HEK293 (cell line): ENCODE data around the gene MDFI.

Experiments used
- CTCF ChIA-PET: fragments of 350-600 bp; formaldehyde crosslinking; extraction: SDS; loops from one replicate; lab custom pipeline; 2021; ENCODE audit warnings: antibody characterized with exemption; lab: Yijun Ruan, JAX
- POLR2A ChIA-PET: fragments of 300-600 bp; formaldehyde crosslinking; extraction: SDS; loops from one replicate; lab custom pipeline; 2020; ENCODE audit warnings: antibody characterized with exemption, inconsistent platforms; lab: Yijun Ruan, JAX
- H3K27ac ChIP-seq: fragments of 200-500 bp; sonication (Bioruptor generic); 2 replicates; pipeline ENCODE4 v1.5.1; 2014; ENCODE audit warnings: low read depth, low read length, control low read depth, inconsistent platforms; ENCODE audit errors: extremely low read depth
- H3K36me3 ChIP-seq, 2 experiments: fragments of 200-500 bp in 1 of 2; sonication (Bioruptor generic) in 1 of 2; 1 replicate in 1 of 2; 2 replicates in 1 of 2; pipeline ENCODE4 v1.5.1; 2014 to 2017; ENCODE audit warnings: inconsistent platforms in 2 of 2, low read length in 2 of 2; ENCODE audit not compliant: control insufficient read depth in 2 of 2, insufficient read depth in 1 of 2
- H3K4me1 ChIP-seq: fragments of 200-500 bp; sonication (Bioruptor generic); 2 replicates; pipeline ENCODE4 v1.5.1; 2014; ENCODE audit warnings: mild to moderate bottlenecking, low read length, inconsistent platforms; ENCODE audit not compliant: control insufficient read depth, insufficient read depth
- H3K4me3 ChIP-seq: 2 replicates; pipeline ENCODE4 v1.5.1; 2011; ENCODE audit warnings: low read depth, mild to moderate bottlenecking, control low read depth, low read length, moderate library complexity
- H3K9me3 ChIP-seq: fragments of 200-500 bp; sonication (Bioruptor generic); 2 replicates; pipeline ENCODE4 v1.5.1; 2014; ENCODE audit warnings: low read depth, low read length, inconsistent platforms; ENCODE audit not compliant: control insufficient read depth, insufficient read depth
- KLF10 ChIP-seq: fragments of 450-650 bp; IDR thresholded peaks from 2 replicates; pipeline ENCODE4 v1.5.1; 2018; ENCODE audit warnings: missing biosample characterization, mild to moderate bottlenecking, missing genetic modification characterization
- KLF8 ChIP-seq: fragments of 450-650 bp; formaldehyde crosslinking; IDR thresholded peaks from 2 replicates; pipeline ENCODE4 v1.5.1; 2016; ENCODE audit warnings: missing biosample characterization, missing genetic modification characterization
- MYNN ChIP-seq: fragments of 450-650 bp; formaldehyde crosslinking; IDR thresholded peaks from 2 replicates; pipeline ENCODE4 v1.5.1; 2016; ENCODE audit warnings: missing biosample characterization, missing genetic modification characterization, borderline replicate concordance
- TRIM28 ChIP-seq: IDR thresholded peaks from 2 replicates; pipeline ENCODE4 v1.6.1; 2011; ENCODE audit warnings: low read length, control low read depth, borderline replicate concordance
- ZFP69B ChIP-seq: fragments of 450-650 bp; formaldehyde crosslinking; IDR thresholded peaks from 2 replicates; pipeline ENCODE4 v1.5.1; 2016; ENCODE audit warnings: missing biosample characterization, missing genetic modification characterization
- ZIC2 ChIP-seq: fragments of 450-650 bp; formaldehyde crosslinking; IDR thresholded peaks from 2 replicates; pipeline ENCODE4 v1.5.1; 2016; ENCODE audit warnings: missing biosample characterization, missing genetic modification characterization
- ZNF16 ChIP-seq: fragments of 450-650 bp; formaldehyde crosslinking; IDR thresholded peaks from 2 replicates; pipeline ENCODE4 v1.5.1; 2016; ENCODE audit warnings: low read depth, missing biosample characterization, missing genetic modification characterization
- ZNF174 ChIP-seq: fragments of 450-650 bp; formaldehyde crosslinking; IDR thresholded peaks from 2 replicates; pipeline ENCODE4 v1.5.0; 2017; ENCODE audit warnings: missing biosample characterization, mild to moderate bottlenecking, missing genetic modification characterization
- ZNF214 ChIP-seq: fragments of 450-650 bp; formaldehyde crosslinking; IDR thresholded peaks from 2 replicates; pipeline ENCODE4 v1.5.1; 2017; ENCODE audit warnings: missing biosample characterization, mild to moderate bottlenecking, missing genetic modification characterization, borderline replicate concordance
- ZNF274 ChIP-seq, 2 experiments: fragments of 200-500 bp in 1 of 2; fragments of 450-650 bp in 1 of 2; sonication (Bioruptor generic) in 1 of 2; formaldehyde crosslinking in 1 of 2; IDR thresholded peaks; 2 replicates each; pipeline versions ENCODE4 v1.5.1 to v1.6.1; 2014 to 2016; ENCODE audit warnings: borderline replicate concordance in 1 of 2, inconsistent platforms in 1 of 2, low read length in 1 of 2, missing biosample characterization in 1 of 2, missing genetic modification characterization in 1 of 2
- ZNF341 ChIP-seq: fragments of 450-650 bp; formaldehyde crosslinking; IDR thresholded peaks from 2 replicates; pipeline ENCODE4; 2016; ENCODE audit warnings: low read depth, missing biosample characterization, missing genetic modification characterization
- ZNF366 ChIP-seq: fragments of 450-650 bp; formaldehyde crosslinking; conservative IDR thresholded peaks from 2 replicates; pipeline ENCODE4 v1.5.1; 2016; ENCODE audit warnings: missing biosample characterization, missing genetic modification characterization
- ZNF416 ChIP-seq: fragments of 450-650 bp; formaldehyde crosslinking; IDR thresholded peaks from 2 replicates; pipeline ENCODE4 v1.5.1; 2016; ENCODE audit warnings: missing biosample characterization, missing genetic modification characterization
- ZNF48 ChIP-seq: fragments of 450-650 bp; formaldehyde crosslinking; IDR thresholded peaks from 2 replicates; pipeline ENCODE4 v1.5.1; 2016; ENCODE audit warnings: missing biosample characterization, missing genetic modification characterization
- ZNF610 ChIP-seq: fragments of 450-650 bp; formaldehyde crosslinking; IDR thresholded peaks from 2 replicates; pipeline ENCODE4 v1.5.1; 2016; ENCODE audit warnings: missing biosample characterization, missing genetic modification characterization, borderline replicate concordance
- ZNF654 ChIP-seq: fragments of 450-650 bp; formaldehyde crosslinking; IDR thresholded peaks from 2 replicates; pipeline ENCODE4 v1.5.1; 2016; ENCODE audit warnings: low read depth, missing biosample characterization, missing genetic modification characterization
- ZNF664 ChIP-seq: fragments of 450-650 bp; formaldehyde crosslinking; IDR thresholded peaks from 2 replicates; pipeline ENCODE4 v1.5.1; 2016; ENCODE audit warnings: missing biosample characterization, missing genetic modification characterization
- ZSCAN30 ChIP-seq: fragments of 450-650 bp; IDR thresholded peaks from 2 replicates; pipeline ENCODE4 v1.5.1; 2018; ENCODE audit warnings: missing biosample characterization, mild to moderate bottlenecking, missing genetic modification characterization, moderate library complexity
- TF ChIP-seq, protein P1 (sequence below): fragments of 450-650 bp; formaldehyde crosslinking; IDR thresholded peaks from 2 replicates; pipeline ENCODE4 v1.5.1; 2016; ENCODE audit warnings: missing biosample characterization, missing genetic modification characterization
- TF ChIP-seq, protein P2 (sequence below): fragments of 450-650 bp; formaldehyde crosslinking; IDR thresholded peaks from 2 replicates; pipeline ENCODE4 v1.5.1; 2016; ENCODE audit warnings: missing biosample characterization, missing genetic modification characterization
- TF ChIP-seq, protein P3 (sequence below): fragments of 450-650 bp; formaldehyde crosslinking; IDR thresholded peaks from 2 replicates; pipeline ENCODE4 v1.5.1; 2016; ENCODE audit warnings: missing biosample characterization, missing genetic modification characterization

The MDFI gene

DNA sequence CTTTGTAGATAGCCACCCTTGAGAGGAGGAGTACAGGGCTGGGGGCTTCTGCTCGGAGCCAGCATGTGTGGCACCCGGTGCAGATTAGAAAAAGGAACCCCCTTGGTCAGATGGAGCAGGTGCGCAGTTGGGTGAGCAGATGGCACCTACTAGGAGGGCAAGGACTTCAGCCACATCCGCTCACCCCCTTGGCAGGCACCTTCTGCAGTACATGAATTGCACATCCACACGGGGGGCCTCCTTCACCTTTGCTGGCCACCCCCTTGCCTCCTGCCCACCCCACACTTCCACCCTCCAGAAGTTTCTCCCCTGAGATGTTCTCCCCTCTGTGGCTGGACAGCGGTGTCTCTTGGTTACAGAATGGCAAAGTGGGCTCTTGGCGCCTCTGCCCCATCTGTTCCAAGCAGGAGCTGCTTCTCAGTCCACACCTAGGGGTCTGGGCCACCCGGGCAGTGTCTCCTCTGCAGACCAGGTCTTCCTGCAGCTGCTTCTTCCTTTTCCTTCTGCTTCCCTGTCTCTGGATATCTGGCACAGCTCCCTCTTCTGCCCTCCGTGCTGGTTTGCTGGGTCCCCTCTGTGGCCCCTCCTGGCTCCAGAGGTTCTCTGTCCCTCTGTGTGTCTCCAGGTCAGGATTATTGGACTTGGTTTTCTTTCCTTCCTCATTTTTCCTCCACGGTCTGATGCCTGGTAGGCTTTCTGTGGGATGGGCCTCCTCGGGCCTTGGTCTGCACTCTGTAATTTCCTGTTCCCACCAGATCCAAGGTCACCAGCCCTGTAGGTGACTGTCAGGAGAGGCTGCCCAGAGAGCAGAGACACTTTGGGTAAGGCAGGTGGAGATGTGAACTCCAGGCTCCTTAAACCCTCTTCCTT lies 4.1 kb downstream of the MDFI start (continued):
- TF ChIP-seq, protein P1, sequence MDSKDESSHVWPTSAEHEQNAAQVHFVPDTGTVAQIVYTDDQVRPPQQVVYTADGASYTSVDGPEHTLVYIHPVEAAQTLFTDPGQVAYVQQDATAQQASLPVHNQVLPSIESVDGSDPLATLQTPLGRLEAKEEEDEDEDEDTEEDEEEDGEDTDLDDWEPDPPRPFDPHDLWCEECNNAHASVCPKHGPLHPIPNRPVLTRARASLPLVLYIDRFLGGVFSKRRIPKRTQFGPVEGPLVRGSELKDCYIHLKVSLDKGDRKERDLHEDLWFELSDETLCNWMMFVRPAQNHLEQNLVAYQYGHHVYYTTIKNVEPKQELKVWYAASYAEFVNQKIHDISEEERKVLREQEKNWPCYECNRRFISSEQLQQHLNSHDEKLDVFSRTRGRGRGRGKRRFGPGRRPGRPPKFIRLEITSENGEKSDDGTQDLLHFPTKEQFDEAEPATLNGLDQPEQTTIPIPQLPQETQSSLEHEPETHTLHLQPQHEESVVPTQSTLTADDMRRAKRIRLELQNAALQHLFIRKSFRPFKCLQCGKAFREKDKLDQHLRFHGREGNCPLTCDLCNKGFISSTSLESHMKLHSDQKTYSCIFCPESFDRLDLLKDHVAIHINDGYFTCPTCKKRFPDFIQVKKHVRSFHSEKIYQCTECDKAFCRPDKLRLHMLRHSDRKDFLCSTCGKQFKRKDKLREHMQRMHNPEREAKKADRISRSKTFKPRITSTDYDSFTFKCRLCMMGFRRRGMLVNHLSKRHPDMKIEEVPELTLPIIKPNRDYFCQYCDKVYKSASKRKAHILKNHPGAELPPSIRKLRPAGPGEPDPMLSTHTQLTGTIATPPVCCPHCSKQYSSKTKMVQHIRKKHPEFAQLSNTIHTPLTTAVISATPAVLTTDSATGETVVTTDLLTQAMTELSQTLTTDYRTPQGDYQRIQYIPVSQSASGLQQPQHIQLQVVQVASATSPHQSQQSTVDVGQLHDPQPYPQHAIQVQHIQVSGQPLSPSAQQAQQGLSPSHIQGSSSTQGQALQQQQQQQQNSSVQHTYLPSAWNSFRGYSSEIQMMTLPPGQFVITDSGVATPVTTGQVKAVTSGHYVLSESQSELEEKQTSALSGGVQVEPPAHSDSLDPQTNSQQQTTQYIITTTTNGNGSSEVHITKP (tag by site-specific recombination), result no peak
- TF ChIP-seq, all 188 proteins: peak for 0

DNA sequence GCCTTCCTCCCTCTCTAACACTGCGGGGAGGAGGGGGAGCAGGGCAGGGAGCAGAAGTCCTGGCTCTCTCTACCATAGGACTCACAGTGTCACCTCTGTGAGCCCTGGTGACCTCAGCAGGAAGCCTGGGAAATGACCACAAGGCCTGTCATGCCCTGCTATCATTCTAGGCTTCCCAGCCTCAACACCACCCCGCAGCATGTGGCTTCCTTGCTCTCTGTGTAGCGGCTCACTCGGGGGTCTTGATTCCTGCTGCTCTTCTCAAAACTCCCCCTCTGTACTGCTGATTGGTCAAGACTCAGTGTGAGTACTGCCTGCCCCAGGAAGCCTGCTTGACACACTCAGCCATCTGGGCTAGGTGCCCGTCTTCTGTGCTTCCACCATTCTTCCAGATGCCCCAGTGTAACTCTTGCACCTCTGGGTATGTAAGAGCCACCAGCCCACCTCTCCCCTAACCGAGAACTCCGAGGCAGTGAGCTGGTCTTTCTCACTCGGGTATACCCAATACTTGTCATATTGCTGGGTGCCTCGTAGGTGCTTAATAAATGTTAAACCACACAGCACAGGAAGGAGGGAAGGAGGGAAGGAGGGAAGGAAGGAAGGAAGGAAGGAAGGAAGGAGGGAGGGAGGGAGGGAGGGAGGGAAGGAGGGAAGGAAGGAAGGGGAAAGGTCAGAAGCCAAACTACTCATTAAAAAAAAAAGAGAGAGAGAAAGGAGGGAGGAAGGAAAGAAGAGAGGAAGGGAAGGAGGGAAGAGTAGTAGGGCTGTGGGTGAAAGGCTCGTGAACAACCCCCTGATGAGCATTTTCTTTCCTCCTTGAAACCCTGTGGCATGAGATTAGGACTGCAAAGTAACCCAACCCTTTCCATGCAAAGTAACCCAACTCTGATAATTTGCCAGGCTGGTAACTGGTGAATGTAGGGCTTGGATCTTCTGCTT lies 5.0 kb downstream of the MDFI start:
- Histone ChIP-seq H3K27ac (no peak overlapping the region), H3K4me1 (no peaks in the 10 kb centered on the region; the same call in 1 of the 2 replicates), H3K9me3 (no peaks in the 10 kb centered on the region), H3K36me3 (no peaks in the 10 kb centered on the region), H3K4me3 (no peak overlapping the region)
- ChIA-PET CTCF (interaction anchor here (1.1 kb wide), 1 partner anchor 41 kb away, joined by 4 read pairs; no protein-coding TSS in a partner anchor), POLR2A (no interaction called here)
- TF ChIP-seq ZNF366 (peak; percentile 61; the same call in 1 of the 2 replicates), ZNF174 (no peak), ZIC2 (tag by site-specific recombination) (peak; percentile 93), ZNF664 (no peak), ZNF416 (tag by site-specific recombination) (no peak), ZNF341 (tag by site-specific recombination) (peak; percentile 26; the same call in 1 of the 2 replicates), ZNF610 (tag by site-specific recombination) (no peak)
- TF ChIP-seq, protein P2, sequence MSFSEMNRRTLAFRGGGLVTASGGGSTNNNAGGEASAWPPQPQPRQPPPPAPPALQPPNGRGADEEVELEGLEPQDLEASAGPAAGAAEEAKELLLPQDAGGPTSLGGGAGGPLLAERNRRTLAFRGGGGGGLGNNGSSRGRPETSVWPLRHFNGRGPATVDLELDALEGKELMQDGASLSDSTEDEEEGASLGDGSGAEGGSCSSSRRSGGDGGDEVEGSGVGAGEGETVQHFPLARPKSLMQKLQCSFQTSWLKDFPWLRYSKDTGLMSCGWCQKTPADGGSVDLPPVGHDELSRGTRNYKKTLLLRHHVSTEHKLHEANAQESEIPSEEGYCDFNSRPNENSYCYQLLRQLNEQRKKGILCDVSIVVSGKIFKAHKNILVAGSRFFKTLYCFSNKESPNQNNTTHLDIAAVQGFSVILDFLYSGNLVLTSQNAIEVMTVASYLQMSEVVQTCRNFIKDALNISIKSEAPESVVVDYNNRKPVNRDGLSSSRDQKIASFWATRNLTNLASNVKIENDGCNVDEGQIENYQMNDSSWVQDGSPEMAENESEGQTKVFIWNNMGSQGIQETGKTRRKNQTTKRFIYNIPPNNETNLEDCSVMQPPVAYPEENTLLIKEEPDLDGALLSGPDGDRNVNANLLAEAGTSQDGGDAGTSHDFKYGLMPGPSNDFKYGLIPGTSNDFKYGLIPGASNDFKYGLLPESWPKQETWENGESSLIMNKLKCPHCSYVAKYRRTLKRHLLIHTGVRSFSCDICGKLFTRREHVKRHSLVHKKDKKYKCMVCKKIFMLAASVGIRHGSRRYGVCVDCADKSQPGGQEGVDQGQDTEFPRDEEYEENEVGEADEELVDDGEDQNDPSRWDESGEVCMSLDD, result no peak

DNA sequence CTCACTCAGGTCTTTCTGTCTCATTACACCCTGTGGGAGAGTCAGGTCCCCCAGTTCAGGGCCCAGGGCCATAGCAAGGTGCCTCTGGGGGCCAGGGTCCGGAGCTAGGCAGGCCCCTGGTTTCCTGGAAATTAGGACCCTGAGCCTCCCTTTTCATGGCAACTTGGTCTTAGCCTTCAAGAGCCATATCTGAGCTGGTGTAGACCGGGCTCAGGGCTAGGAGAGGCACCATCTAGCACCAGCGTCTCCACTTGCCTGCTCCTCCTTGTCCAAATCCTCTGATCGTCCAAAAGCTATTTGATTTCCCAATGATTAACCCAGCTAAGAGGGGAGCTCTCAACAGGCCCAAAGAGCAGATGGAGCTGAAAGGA lies 5.6 kb downstream of the MDFI start:
- ChIA-PET CTCF (interaction anchor here (1.1 kb wide), 1 partner anchor 40 kb away, joined by 4 read pairs; no protein-coding TSS in a partner anchor), POLR2A (no interaction called here)
- H3K27ac ChIP-seq, result no peak overlapping the region
- no peak overlapping the region for H3K4me3 ChIP-seq
- H3K9me3 ChIP-seq, result no peaks in the 10 kb centered on the region
- no peaks in the 10 kb centered on the region; the same call in 1 of the 2 replicates for H3K4me1 ChIP-seq
- no peaks in the 10 kb centered on the region for H3K36me3 ChIP-seq
- TF ChIP-seq ZNF274 (IDR thresholded peaks at IDR 0.05; ENCODE audit: low read length) (no peak), ZNF274 (tag by site-specific recombination; IDR thresholded peaks at IDR 0.05; ENCODE audit: borderline replicate concordance) (no peak), ZNF48 (tag by site-specific recombination) (no peak), ZNF16 (tag by site-specific recombination) (no peak), KLF10 (tag by site-specific recombination) (no peak), ZFP69B (no peak), ZSCAN30 (tag by site-specific recombination) (no peak), ZNF654 (tag by site-specific recombination) (no peak), ZNF214 (tag by site-specific recombination) (no peak), KLF8 (no peak), TRIM28 (no peak), MYNN (no peak)
- TF ChIP-seq, protein P3, sequence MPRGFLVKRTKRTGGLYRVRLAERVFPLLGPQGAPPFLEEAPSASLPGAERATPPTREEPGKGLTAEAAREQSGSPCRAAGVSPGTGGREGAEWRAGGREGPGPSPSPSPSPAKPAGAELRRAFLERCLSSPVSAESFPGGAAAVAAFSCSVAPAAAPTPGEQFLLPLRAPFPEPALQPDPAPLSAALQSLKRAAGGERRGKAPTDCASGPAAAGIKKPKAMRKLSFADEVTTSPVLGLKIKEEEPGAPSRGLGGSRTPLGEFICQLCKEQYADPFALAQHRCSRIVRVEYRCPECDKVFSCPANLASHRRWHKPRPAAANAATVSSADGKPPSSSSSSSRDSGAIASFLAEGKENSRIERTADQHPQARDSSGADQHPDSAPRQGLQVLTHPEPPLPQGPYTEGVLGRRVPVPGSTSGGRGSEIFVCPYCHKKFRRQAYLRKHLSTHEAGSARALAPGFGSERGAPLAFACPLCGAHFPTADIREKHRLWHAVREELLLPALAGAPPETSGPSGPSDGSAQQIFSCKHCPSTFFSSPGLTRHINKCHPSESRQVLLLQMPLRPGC (tag by site-specific recombination), result no peak
